Duodenal mucosa (tissue), 2 donors: ENCODE results near the gene SLC2A8.

Experiments used
- H3K27ac ChIP-seq: one replicate; pipeline ENCODE4 v1.7.0; 2013; ENCODE audit warnings: low read depth, low read length
- H3K27me3 ChIP-seq, 2 donors: one replicate each; pipeline ENCODE4 v1.7.0; 2013; ENCODE audit warnings: low read length in 2 of 2, control low read depth in 1 of 2; ENCODE audit not compliant: insufficient read depth in 2 of 2, control insufficient read depth in 1 of 2
- H3K36me3 ChIP-seq, 2 donors: one replicate each; pipeline ENCODE4 v1.7.0; 2013; ENCODE audit warnings: low read length in 2 of 2, control low read depth in 1 of 2; ENCODE audit not compliant: insufficient read depth in 2 of 2, control insufficient read depth in 1 of 2
- H3K4me1 ChIP-seq, 2 donors: one replicate each; pipeline ENCODE4 v1.7.0; 2013; ENCODE audit warnings: low read length in 2 of 2, control low read depth in 1 of 2; ENCODE audit not compliant: insufficient read depth in 2 of 2, control insufficient read depth in 1 of 2
- H3K4me3 ChIP-seq, 2 donors: one replicate each; pipeline ENCODE4 v1.7.0; 2013; ENCODE audit warnings: low read length in 2 of 2, low read depth in 1 of 2
- H3K9ac ChIP-seq, 2 donors: one replicate each; pipeline ENCODE4 v1.7.0; 2013; ENCODE audit warnings: low read length in 2 of 2, low read depth in 1 of 2
- H3K9me3 ChIP-seq, 2 donors: one replicate each; pipeline ENCODE4 v1.7.0; 2013; ENCODE audit warnings: low read length in 2 of 2, control low read depth in 1 of 2; ENCODE audit not compliant: control insufficient read depth in 1 of 2

Gene SLC2A8

DNA sequence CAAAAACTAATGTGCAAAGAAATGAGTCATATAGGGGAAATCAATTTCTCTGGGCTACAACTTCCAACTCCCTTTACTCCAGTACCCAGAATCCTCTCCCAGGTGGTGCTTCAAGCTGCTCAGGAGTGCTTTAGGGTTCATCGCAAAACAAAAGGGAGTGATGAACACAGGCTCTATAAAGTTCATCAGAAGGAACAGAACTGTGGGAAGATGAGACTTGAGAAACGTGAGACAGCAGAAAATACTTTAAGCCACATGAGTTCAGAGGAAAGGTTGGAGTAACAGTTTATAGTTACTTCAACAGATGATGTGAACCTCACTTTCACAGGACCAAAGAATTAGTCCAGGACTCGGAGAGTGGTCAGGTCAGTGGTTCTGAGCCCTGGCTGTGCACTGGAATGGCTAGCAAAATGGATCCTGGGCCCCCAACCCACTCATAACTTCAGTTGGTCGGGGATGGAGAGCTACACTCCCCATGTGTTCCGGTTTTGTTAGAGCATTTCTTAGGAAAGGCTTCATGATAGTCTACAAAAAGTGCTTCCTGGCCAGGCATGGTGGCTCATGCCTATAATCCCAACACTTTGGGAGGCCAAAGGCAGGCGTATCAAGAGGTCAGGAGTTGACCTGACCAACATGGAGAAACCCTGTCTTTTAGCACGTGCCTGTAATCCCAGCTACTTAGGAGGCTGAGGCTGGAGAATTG lies 49.9 kb downstream of the SLC2A8 start:
- Histone ChIP-seq H3K36me3 (peaks cover 55 to 71% of the 10 kb centered on the region in 2 donors), H3K27me3 (no peaks in the 10 kb centered on the region), H3K9ac (no peak overlapping the region), H3K9me3 (peaks cover 0 to 3% of the 10 kb centered on the region in 2 donors), H3K4me3 (no peak overlapping the region), H3K4me1 (peaks cover 19 to 25% of the 10 kb centered on the region in 2 donors), H3K27ac (no peak overlapping the region)

DNA sequence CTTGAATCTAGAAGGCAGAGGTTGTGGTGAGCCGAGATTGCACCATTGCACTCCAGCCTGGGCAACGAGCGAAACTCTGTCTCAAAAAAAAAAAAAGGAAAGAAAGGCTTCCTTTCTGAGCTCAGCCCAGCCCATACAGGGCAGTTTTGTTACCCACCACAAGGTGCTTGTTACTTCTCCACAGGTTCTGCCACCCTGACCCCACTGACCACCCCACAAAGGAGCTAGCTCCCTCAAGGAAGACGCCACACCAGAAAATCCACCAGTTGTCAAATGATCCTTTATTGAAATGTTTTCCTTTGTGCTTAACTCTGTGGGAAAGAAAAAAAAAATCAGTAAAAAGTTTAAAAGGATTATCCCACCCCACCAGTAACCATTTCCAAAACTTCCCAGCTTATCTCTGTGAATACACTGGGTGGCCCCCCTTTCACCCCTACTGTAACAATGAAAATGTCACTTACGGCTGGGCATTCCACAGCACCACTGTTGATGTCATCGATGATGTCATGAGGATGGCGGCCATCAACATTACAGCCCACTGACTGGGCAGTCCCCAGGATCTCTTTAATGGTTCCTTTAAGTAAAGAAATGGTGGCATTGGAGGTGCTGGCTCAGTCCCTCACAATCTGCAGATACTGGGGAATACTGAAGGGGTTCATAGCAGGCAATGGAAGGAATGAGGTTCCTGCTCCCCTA lies 50.6 kb downstream of the SLC2A8 start:
- peaks cover 26 to 32% of the 10 kb centered on the region in 2 donors for H3K4me1 ChIP-seq
- H3K4me3 ChIP-seq, result no peak overlapping the region
- no peak overlapping the region for H3K9ac ChIP-seq
- H3K27ac ChIP-seq, result no peak overlapping the region
- peaks cover 53 to 68% of the 10 kb centered on the region in 2 donors for H3K36me3 ChIP-seq
- no peaks in the 10 kb centered on the region for H3K27me3 ChIP-seq
- H3K9me3 ChIP-seq, result peaks cover 0 to 3% of the 10 kb centered on the region in 2 donors

DNA sequence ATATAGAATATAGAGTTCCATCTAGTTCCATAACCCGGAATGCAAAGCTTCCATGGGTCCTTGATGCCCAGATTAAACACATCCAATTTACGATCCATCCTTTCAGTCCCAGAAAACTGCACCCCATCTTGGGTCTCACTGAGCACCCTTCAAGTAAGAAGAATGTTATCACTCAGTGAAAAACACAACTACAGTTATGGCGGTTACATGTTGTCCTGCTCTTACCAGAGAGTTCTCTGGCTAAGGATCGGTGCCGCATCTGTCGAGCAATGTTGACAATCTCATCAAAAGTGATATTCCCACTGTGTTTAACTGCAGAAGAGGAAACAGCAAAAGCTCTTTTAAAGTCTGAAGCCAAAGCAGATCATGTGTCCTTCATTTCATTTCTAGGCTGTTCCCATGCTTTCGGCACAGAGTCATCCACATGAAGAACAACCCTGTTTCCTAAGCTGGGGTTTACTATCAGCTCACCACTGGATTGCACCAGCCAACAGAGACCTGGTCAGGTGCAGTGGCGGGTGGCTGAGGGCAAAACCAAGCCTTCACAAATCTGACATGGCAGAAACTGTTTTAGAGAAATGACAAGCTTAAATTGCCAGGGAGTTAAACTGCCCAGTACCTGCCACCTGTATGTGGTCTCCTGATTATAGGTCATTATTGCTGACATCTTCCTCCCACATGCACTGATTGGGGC lies 51.3 kb downstream of the SLC2A8 start:
- Histone ChIP-seq H3K9ac (no peak overlapping the region), H3K9me3 (peaks cover 0 to 3% of the 10 kb centered on the region in 2 donors), H3K27me3 (no peaks in the 10 kb centered on the region), H3K4me3 (peak overlapping the region in 1 of 2 donors; percentile 94), H3K27ac (no peak overlapping the region), H3K4me1 (peaks cover 28 to 39% of the 10 kb centered on the region in 2 donors), H3K36me3 (peaks cover 49 to 66% of the 10 kb centered on the region in 2 donors)

DNA sequence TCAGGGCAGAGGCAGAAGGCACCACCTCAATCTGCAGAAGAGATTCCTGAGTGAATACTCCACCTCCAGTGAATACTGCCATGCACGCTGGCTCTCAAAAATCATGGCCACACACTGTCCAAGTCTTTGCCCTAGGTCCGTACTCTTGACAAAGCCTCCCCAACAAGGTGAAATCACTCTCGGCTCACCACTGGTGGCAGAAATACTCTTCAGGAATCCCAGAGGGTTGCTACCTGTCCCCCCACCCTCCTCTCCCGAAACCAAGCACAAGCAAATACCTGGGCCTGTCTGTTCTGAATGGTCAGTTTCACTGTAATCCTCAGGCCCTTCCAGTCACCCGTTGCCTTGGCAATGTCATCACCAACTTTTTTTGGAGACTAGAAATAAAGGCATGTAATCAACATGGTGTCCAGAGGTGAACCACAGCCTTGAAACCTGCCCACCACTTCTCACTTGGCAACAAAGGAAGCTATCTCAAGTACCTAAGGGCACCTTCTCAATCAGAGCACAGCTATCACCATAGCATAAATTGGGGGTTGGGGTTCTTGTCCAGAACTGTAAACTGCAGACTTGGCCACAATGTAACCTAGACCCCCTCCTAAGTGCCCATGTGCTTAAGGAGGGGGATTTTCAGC lies 52.5 kb downstream of the SLC2A8 start:
- Histone ChIP-seq H3K4me3 (peak overlapping the region; percentile 94 to 95), H3K9ac (peak overlapping the region; percentile 92 to 96)

DNA sequence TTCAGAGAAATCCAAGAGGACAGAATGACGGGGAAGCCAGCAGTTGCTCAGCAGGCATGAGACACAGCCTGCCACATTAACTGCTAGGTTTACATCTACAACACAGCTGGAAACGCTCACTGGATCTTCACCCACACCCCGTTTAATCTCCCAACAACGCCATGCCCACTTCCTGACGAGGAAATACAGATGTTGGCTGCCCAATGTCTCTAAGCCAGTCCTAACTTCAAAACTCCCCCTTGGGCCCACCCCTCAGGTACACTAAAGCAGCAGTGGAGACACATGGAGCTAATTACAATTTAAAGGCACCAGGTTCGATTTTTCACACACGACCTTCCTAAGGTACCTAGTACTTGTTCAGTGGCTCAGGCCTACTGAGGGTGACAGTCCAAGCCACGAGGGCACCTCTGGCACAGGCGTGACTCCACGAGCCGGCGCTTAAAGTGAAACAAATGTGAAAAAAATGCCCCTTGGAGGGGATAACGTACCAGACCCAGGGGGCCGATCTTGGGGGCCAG lies 53.3 kb downstream of the SLC2A8 start:
- H3K36me3 ChIP-seq, result peaks cover 34 to 49% of the 10 kb centered on the region in 2 donors

More for the DNA sequence above, 52.5 kb downstream of the SLC2A8 start:
- Histone ChIP-seq H3K27ac (no peak overlapping the region), H3K27me3 (no peaks in the 10 kb centered on the region), H3K9me3 (no peaks in the 10 kb centered on the region), H3K36me3 (peaks cover 43 to 57% of the 10 kb centered on the region in 2 donors), H3K4me1 (peaks cover 28 to 41% of the 10 kb centered on the region in 2 donors)

DNA sequence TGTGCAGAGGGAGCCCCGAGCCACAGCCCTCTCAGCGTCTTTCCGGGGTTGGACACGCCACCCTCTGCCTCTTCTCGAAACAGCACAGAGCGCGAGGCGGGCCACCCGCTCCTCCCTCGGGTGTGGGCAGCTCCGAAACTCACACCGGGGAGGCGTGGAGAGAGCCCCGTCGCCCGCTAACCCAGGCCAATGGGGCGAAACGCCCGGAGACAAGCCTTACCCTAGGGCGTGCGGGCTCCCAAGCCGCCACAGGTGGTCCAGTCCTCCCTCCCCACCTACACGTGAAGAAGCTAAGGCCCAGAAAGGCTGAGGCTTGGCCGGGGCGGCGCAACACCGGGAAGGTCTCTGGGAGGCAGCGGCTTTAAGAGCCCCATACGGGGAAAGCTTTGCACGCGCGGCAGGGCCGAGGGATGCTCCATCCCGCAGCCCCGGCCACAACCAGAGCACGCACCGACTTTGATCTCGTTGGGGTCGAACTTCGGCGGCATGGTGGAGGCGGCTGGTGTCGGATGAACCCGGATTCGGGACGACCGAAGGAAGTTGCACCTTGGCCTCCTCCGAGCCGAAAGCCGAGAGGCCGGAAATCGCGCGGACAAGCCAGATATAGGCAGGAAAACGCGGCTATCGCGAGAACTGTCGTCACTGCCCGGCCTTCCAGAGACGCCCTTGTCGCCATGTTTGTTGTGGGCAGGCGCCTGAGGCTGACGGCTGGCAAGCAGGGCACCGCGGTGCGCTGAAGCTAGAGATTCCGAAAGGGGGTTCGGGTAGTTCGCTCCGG lies 54.0 kb downstream of the SLC2A8 start, which contains the start of the genes LRSAM1 and RPL12:
LRSAM1 (plus strand) TSS at position 681 of the 778 bp plus-strand sequence. CDS start 3,018 bp downstream, outside the sequence.
RPL12 (minus strand) TSS at position 577 of the 778 bp plus-strand sequence; CDS start at position 488, 89 bp downstream.
- Histone ChIP-seq H3K27me3 (no peaks in the 10 kb centered on the region), H3K27ac (peak within 1 kb of the TSS; percentile 88), H3K9me3 (no peaks in the 10 kb centered on the region), H3K4me1 (peaks cover 28 to 41% of the 10 kb centered on the region in 2 donors), H3K4me3 (peak within 1 kb of the TSS; percentile 94 to 95), H3K36me3 (peaks cover 32 to 42% of the 10 kb centered on the region in 2 donors), H3K9ac (peak within 1 kb of the TSS; percentile 92 to 96)

More for the DNA sequence above, 53.3 kb downstream of the SLC2A8 start:
- Histone ChIP-seq H3K9ac (peak overlapping the region; percentile 92 to 96), H3K27me3 (no peaks in the 10 kb centered on the region), H3K9me3 (no peaks in the 10 kb centered on the region), H3K4me3 (peak overlapping the region; percentile 94 to 95), H3K4me1 (peaks cover 28 to 41% of the 10 kb centered on the region in 2 donors), H3K27ac (no peak overlapping the region)

DNA sequence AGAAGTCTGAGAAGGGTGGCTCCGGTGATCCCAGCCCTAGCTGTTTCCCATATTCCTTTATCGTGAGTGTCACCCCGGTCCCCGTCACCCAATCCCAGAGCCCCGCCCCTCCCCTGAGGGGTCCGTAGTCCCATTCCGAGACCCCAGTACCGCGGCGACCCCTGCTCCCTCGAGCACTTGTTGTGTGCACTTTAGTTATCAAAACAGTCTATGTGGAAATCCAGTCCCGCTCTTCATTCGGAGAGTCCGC lies 54.6 kb downstream of the SLC2A8 start:
- H3K9ac ChIP-seq, result peak overlapping the region; percentile 92 to 96
- peaks cover 28 to 37% of the 10 kb centered on the region in 2 donors for H3K36me3 ChIP-seq
- H3K27ac ChIP-seq, result peak overlapping the region; percentile 88
- H3K4me1 ChIP-seq, result peaks cover 28 to 41% of the 10 kb centered on the region in 2 donors
- H3K27me3 ChIP-seq, result no peaks in the 10 kb centered on the region
- peak overlapping the region; percentile 94 to 95 for H3K4me3 ChIP-seq
- no peaks in the 10 kb centered on the region for H3K9me3 ChIP-seq

DNA sequence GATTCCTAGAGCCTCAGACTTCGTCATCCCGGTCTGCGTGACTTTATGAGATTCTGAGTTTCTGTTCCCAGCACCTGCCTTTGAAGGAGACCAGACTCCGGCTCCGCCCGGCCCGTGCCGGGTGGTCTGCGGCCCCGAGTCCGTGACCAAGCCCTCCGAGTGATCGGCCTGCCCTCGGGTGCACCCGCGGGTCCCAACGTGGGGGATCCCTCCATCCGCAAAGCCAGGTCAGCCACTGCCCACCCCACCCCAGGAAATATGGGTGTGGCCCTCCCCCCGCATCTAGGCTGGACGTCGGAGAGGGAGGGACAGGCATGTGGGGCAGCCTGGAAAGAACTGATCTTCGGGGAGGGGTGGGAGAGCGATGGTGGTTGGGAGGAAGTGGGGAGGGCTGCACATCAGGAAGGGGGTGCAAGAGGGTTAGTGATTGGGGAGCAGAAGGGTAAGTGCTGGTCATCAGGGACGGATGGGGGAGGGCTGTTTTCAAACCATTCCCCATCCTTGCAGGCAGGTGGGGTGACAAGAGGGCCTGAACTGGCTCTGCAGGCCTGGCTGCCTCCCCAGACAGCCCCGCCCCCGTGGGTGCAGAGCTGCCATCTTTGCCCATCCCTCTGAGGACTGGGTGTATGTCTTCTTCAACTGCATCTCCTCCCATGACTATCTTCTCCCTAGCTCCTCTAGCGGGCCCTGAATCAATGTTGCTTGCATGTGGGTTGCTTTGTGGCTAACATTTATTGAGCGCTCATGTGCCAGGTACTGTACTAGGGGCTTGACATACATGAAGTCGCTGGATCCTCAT lies 55.1 kb downstream of the SLC2A8 start:
- Histone ChIP-seq H3K9me3 (no peaks in the 10 kb centered on the region), H3K36me3 (peaks cover 24 to 31% of the 10 kb centered on the region in 2 donors), H3K4me3 (peak overlapping the region; percentile 94 to 95), H3K9ac (peak overlapping the region; percentile 92 to 96), H3K27ac (peak overlapping the region; percentile 88), H3K27me3 (no peaks in the 10 kb centered on the region), H3K4me1 (peaks cover 28 to 41% of the 10 kb centered on the region in 2 donors)
